ENCODE results near the gene C2orf72. TPM values are rescaled to one million over a fixed set of nuclear protein-coding genes. Genes with fewer than 3 reads are reported as not detected.

C2orf72 gene
- total and polyA plus RNA-seq, 7 experiments from 2014 or later: 0.60 TPM; not detected in 6

GRCh38 chr2:231010201-231010730, 27.1 kb upstream of the C2orf72 start:
- peaks cover 0 to 5% (median 3%) of the 10 kb centered on the region in 11 donors for H3K9me3 Mint-ChIP-seq
- POLR2A ChIA-PET: no interaction called here
- H3K27me3 Mint-ChIP-seq: peaks cover 6 to 17% (median 10%) of the 10 kb centered on the region in 5 donors

GRCh38 chr2:231011526-231011925, 25.8 kb upstream of the C2orf72 start:
- POLR2A ChIA-PET: no interaction called here
- no peaks in the 10 kb centered on the region for H3K9me3 ChIP-seq (ENCODE audit: control insufficient read depth in 2 of 3, low read length in 3 of 3)
- peaks cover 0 to 1% (median 0%) of the 10 kb centered on the region in 11 donors for H3K9me3 Mint-ChIP-seq
- CTCF ChIA-PET: interaction anchor here (0.7 kb wide), 1 partner anchor 217 kb away, joined by 3 read pairs; no protein-coding TSS in a partner anchor
- ATAC-seq: no peak
- H3K4me3 Mint-ChIP-seq: no peak overlapping the region
- no peaks in the 10 kb centered on the region for H3K27me3 ChIP-seq (ENCODE audit: control insufficient read depth in 2 of 2, insufficient read depth in 2 of 2, low read length in 2 of 2)
- intact Hi-C loops (cut with micrococcal nuclease): no loop called here
- peaks cover 6 to 17% (median 10%) of the 10 kb centered on the region in 5 donors for H3K27me3 Mint-ChIP-seq
- H3K4me1 Mint-ChIP-seq: no peaks in the 10 kb centered on the region
- DNase-seq: no peak
- no peaks in the 10 kb centered on the region for H3K36me3 ChIP-seq (ENCODE audit: control insufficient read depth in 2 of 3, insufficient read depth in 3 of 3, low read length in 3 of 3)
- no peaks in the 10 kb centered on the region for H3K4me1 ChIP-seq (ENCODE audit: control insufficient read depth in 2 of 2, insufficient read depth in 2 of 2, low read length in 2 of 2)
- no peak overlapping the region for H3K27ac Mint-ChIP-seq
- no peaks in the 10 kb centered on the region for H3K36me3 Mint-ChIP-seq
- no peak overlapping the region for H3K4me3 ChIP-seq (ENCODE audit: low read length)
- H3K27ac ChIP-seq (ENCODE audit: low read depth, low read length): no peak overlapping the region

More at GRCh38 chr2:231010201-231010730, 27.1 kb upstream of the C2orf72 start:
- H3K4me1 Mint-ChIP-seq: no peaks in the 10 kb centered on the region
- ATAC-seq (no peak), DNase-seq (no peak)
- intact Hi-C loops (cut with micrococcal nuclease): no loop called here
- no peaks in the 10 kb centered on the region for H3K9me3 ChIP-seq (ENCODE audit: control insufficient read depth in 2 of 3, low read length in 3 of 3)
- no peak overlapping the region for H3K4me3 Mint-ChIP-seq
- CTCF ChIA-PET: no interaction called here
- H3K36me3 ChIP-seq (ENCODE audit: control insufficient read depth in 2 of 3, insufficient read depth in 3 of 3, low read length in 3 of 3): no peaks in the 10 kb centered on the region
- no peaks in the 10 kb centered on the region for H3K4me1 ChIP-seq (ENCODE audit: control insufficient read depth in 2 of 2, insufficient read depth in 2 of 2, low read length in 2 of 2)
- H3K27ac Mint-ChIP-seq: no peak overlapping the region
- H3K27ac ChIP-seq (ENCODE audit: low read depth, low read length): no peak overlapping the region
- no peaks in the 10 kb centered on the region for H3K27me3 ChIP-seq (ENCODE audit: control insufficient read depth in 2 of 2, insufficient read depth in 2 of 2, low read length in 2 of 2)
- peaks cover 0 to 4% (median 4%) of the 10 kb centered on the region in 5 donors for H3K36me3 Mint-ChIP-seq
- no peak overlapping the region for H3K4me3 ChIP-seq (ENCODE audit: low read length)

DNA sequence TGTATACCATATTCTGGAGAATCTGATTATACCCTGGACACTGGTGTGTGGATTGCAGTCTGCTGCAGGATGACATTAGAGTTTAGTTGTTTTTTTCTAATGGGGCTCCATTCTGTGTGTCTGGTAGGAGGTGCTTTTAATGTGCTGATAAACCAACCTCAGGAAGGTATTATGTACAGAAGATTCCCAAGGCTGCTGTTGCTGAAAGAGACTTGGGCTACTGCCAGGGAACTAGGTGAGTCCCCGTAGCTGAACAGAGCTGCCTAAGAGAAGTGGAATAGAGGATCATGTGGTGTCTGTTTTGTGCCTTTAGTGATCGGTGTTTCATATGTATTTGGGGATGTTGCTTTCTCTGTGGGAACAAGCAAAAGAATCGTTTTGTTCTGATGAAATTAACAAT, 24.9 kb upstream of the C2orf72 start:
- Histone ChIP-seq H3K9me3 (ENCODE audit: control insufficient read depth in 2 of 3, low read length in 3 of 3) (no peaks in the 10 kb centered on the region), H3K27ac (ENCODE audit: low read depth, low read length) (no peak overlapping the region), H3K27me3 (ENCODE audit: control insufficient read depth in 2 of 2, insufficient read depth in 2 of 2, low read length in 2 of 2) (no peaks in the 10 kb centered on the region), H3K36me3 (ENCODE audit: control insufficient read depth in 2 of 3, insufficient read depth in 3 of 3, low read length in 3 of 3) (no peaks in the 10 kb centered on the region), H3K4me1 (ENCODE audit: control insufficient read depth in 2 of 2, insufficient read depth in 2 of 2, low read length in 2 of 2) (no peaks in the 10 kb centered on the region), H3K4me3 (ENCODE audit: low read length) (no peak overlapping the region)
- Mint-ChIP-seq H3K27ac (no peak overlapping the region), H3K4me3 (no peak overlapping the region), H3K4me1 (no peaks in the 10 kb centered on the region), H3K9me3 (no peaks in the 10 kb centered on the region), H3K27me3 (peaks cover 10 to 23% (median 14%) of the 10 kb centered on the region in 5 donors), H3K36me3 (peaks cover 0 to 4% (median 0%) of the 10 kb centered on the region in 5 donors)
- ATAC-seq: no peak
- no peak for DNase-seq
- POLR2A ChIA-PET: no interaction called here
- intact Hi-C loops (cut with micrococcal nuclease): no loop called here
- CTCF ChIA-PET: interaction anchor here (0.7 kb wide), 1 partner anchor 216 kb away, joined by 3 read pairs; no protein-coding TSS in a partner anchor

- H3K9me3 ChIP-seq (ENCODE audit: control insufficient read depth in 2 of 3, low read length in 3 of 3): no peaks in the 10 kb centered on the region
- H3K4me3 ChIP-seq (ENCODE audit: low read length): no peak overlapping the region
- no peaks in the 10 kb centered on the region for H3K36me3 ChIP-seq (ENCODE audit: control insufficient read depth in 2 of 3, insufficient read depth in 3 of 3, low read length in 3 of 3)
- no peak for DNase-seq
- H3K4me1 ChIP-seq (ENCODE audit: control insufficient read depth in 2 of 2, insufficient read depth in 2 of 2, low read length in 2 of 2): no peaks in the 10 kb centered on the region
- POLR2A ChIA-PET: no interaction called here
- CTCF ChIA-PET: interaction anchor here (0.7 kb wide), 1 partner anchor 17 kb away, joined by 3 read pairs; no protein-coding TSS in a partner anchor
- intact Hi-C loops (cut with micrococcal nuclease): no loop called here
- Mint-ChIP-seq H3K9me3 (no peaks in the 10 kb centered on the region), H3K27ac (no peak overlapping the region), H3K4me3 (no peak overlapping the region), H3K36me3 (peaks cover 0 to 8% (median 0%) of the 10 kb centered on the region in 5 donors), H3K4me1 (no peaks in the 10 kb centered on the region), H3K27me3 (peaks cover 10 to 26% (median 18%) of the 10 kb centered on the region in 5 donors)
- ATAC-seq: no peak
- H3K27me3 ChIP-seq (ENCODE audit: control insufficient read depth in 2 of 2, insufficient read depth in 2 of 2, low read length in 2 of 2): no peaks in the 10 kb centered on the region
- no peak overlapping the region for H3K27ac ChIP-seq (ENCODE audit: low read depth, low read length)
Observed at GRCh38 chr2:231013820-231014219, 23.5 kb upstream of the C2orf72 start.

DNA sequence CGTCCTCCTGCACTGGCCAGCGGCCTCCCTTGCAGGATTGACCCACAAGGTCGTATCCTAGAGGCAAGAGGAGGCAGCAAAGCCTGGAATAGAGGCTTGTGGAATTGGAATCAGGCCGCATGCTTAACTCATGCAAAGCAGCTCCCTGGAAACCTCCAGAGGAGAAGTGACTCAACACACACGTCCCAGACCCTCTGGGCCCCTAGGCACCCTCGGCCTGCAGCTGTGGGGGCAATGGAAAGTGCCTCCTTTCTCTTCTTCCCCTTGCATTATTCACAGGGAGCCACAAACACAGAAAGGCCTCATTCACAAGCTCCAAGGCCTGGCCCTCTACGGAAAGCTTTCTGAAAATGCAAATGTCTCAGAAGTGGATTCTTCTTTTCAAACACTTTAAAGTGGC, 21.8 kb upstream of the C2orf72 start:
- H3K27ac Mint-ChIP-seq: no peak overlapping the region
- CTCF ChIA-PET: no interaction called here
- intact Hi-C loops (cut with micrococcal nuclease): no loop called here

DNA sequence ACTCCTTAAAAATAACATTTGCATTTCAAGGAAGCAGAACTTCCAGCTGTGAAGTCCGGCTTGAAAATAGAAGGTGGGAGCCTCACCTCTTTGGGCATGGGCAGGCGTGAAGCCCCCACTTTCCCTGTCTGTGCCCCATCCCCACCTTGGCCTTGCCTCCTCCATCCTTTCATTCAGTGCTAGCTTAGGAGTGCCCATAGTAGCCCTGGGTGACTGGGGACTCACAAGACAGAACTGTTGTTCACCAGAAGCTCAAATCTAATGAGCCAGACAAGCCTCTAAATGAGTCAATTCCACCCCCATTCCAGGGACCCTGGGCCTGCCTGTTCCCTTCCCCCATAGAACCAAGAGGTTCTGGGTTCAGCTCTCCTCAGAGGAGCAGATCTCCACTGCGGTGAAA, 21.4 kb upstream of the C2orf72 start:
- Mint-ChIP-seq H3K9me3 (no peaks in the 10 kb centered on the region), H3K4me3 (no peak overlapping the region), H3K4me1 (no peaks in the 10 kb centered on the region), H3K36me3 (peaks cover 0 to 12% (median 0%) of the 10 kb centered on the region in 5 donors), H3K27ac (no peak overlapping the region), H3K27me3 (peaks cover 4 to 32% (median 18%) of the 10 kb centered on the region in 5 donors)
- ChIA-PET CTCF (interaction anchor here (0.9 kb wide), 1 partner anchor 11 kb away, joined by 5 read pairs; no protein-coding TSS in a partner anchor), POLR2A (no interaction called here)
- no peaks in the 10 kb centered on the region for H3K4me1 ChIP-seq (ENCODE audit: control insufficient read depth in 2 of 2, insufficient read depth in 2 of 2, low read length in 2 of 2)
- intact Hi-C loops (cut with micrococcal nuclease): no loop called here
- H3K9me3 ChIP-seq (ENCODE audit: control insufficient read depth in 2 of 3, low read length in 3 of 3): no peaks in the 10 kb centered on the region
- no peak for ATAC-seq
- H3K36me3 ChIP-seq (ENCODE audit: control insufficient read depth in 2 of 3, insufficient read depth in 3 of 3, low read length in 3 of 3): no peaks in the 10 kb centered on the region
- DNase-seq: no peak
- H3K27ac ChIP-seq (ENCODE audit: low read depth, low read length): no peak overlapping the region
- H3K27me3 ChIP-seq (ENCODE audit: control insufficient read depth in 2 of 2, insufficient read depth in 2 of 2, low read length in 2 of 2): no peaks in the 10 kb centered on the region
- H3K4me3 ChIP-seq (ENCODE audit: low read length): no peak overlapping the region

More for the DNA sequence above, 21.8 kb upstream of the C2orf72 start:
- Mint-ChIP-seq H3K36me3 (peaks cover 0 to 12% (median 0%) of the 10 kb centered on the region in 5 donors), H3K27me3 (peaks cover 4 to 29% (median 18%) of the 10 kb centered on the region in 5 donors), H3K4me1 (no peaks in the 10 kb centered on the region), H3K4me3 (no peak overlapping the region), H3K9me3 (no peaks in the 10 kb centered on the region)
- Histone ChIP-seq H3K27me3 (ENCODE audit: control insufficient read depth in 2 of 2, insufficient read depth in 2 of 2, low read length in 2 of 2) (no peaks in the 10 kb centered on the region), H3K9me3 (ENCODE audit: control insufficient read depth in 2 of 3, low read length in 3 of 3) (no peaks in the 10 kb centered on the region), H3K4me3 (ENCODE audit: low read length) (no peak overlapping the region), H3K4me1 (ENCODE audit: control insufficient read depth in 2 of 2, insufficient read depth in 2 of 2, low read length in 2 of 2) (no peaks in the 10 kb centered on the region), H3K27ac (ENCODE audit: low read depth, low read length) (no peak overlapping the region), H3K36me3 (ENCODE audit: control insufficient read depth in 2 of 3, insufficient read depth in 3 of 3, low read length in 3 of 3) (no peaks in the 10 kb centered on the region)
- POLR2A ChIA-PET: no interaction called here
- DNase-seq: no peak
- no peak for ATAC-seq
